Liver (tissue), 9 donors: ENCODE results near the gene DOK5. TPM values are rescaled to one million over a fixed set of nuclear protein-coding genes. Genes with fewer than 3 reads are reported as not detected.

ENCODE experiments used
- DNase-seq: peaks from one replicate; pipeline ENCODE4 v3.0.0-alpha.2; 2017; ENCODE audit warnings: low spot score
- H3K27ac ChIP-seq, 2 donors: one replicate each; pipeline ENCODE4 v1.7.0; 2013; ENCODE audit warnings: inconsistent platforms in 2 of 2, low read length in 2 of 2, control low read depth in 1 of 2, low read depth in 1 of 2, mild to moderate bottlenecking in 1 of 2
- H3K27me3 ChIP-seq, 4 donors: one replicate each; pipeline versions ENCODE4 v1.6.1 to v1.7.0; 2013; ENCODE audit warnings: low read length in 3 of 4, inconsistent platforms in 1 of 4, mild to moderate bottlenecking in 1 of 4, moderate library complexity in 1 of 4; ENCODE audit not compliant: control insufficient read depth in 4 of 4, insufficient read depth in 4 of 4
- H3K36me3 ChIP-seq, 4 donors: one replicate each; pipeline versions ENCODE4 v1.6.1 to v1.7.0; 2013; ENCODE audit warnings: low read length in 3 of 4, mild to moderate bottlenecking in 3 of 4, low read depth in 1 of 4, moderate library complexity in 1 of 4; ENCODE audit not compliant: control insufficient read depth in 4 of 4, insufficient read depth in 3 of 4
- H3K4me1 ChIP-seq, 4 donors: one replicate each; pipeline versions ENCODE4 v1.6.1 to v1.7.0; 2013; ENCODE audit warnings: low read length in 3 of 4, mild to moderate bottlenecking in 3 of 4, moderate library complexity in 1 of 4; ENCODE audit not compliant: control insufficient read depth in 4 of 4, insufficient read depth in 4 of 4
- H3K4me3 ChIP-seq, 3 donors: one replicate each; pipeline versions ENCODE4 v1.6.1 to v1.7.0; 2013; ENCODE audit warnings: low read length in 3 of 3, control low read depth in 1 of 3, low read depth in 1 of 3, mild to moderate bottlenecking in 1 of 3
- H3K9ac ChIP-seq, 2 donors: one replicate each; pipeline ENCODE4 v1.7.0; 2013; ENCODE audit warnings: low read length in 2 of 2, mild to moderate bottlenecking in 2 of 2, moderate library complexity in 2 of 2, control low read depth in 1 of 2, low read depth in 1 of 2
- H3K9me3 ChIP-seq, 4 donors: one replicate each; pipeline versions ENCODE4 v1.6.1 to v1.7.0; 2013; ENCODE audit warnings: low read length in 3 of 4; ENCODE audit not compliant: control insufficient read depth in 4 of 4
- EGR1 ChIP-seq, 2 donors: IDR thresholded peaks; 2 replicates each; pipeline ENCODE4 v1.6.1; 2016 to 2018; ENCODE audit warnings: antibody characterized with exemption in 2 of 2, low read depth in 2 of 2
- FOXA1 ChIP-seq: IDR thresholded peaks from 2 replicates; pipeline ENCODE4 v1.6.1; 2016; ENCODE audit warnings: antibody characterized with exemption
- GABPA ChIP-seq, 2 donors: IDR thresholded peaks in 1 of 2; conservative IDR thresholded peaks in 1 of 2; 2 replicates each; pipeline ENCODE4 v1.6.1; 2016; ENCODE audit warnings: antibody characterized with exemption in 2 of 2, mild to moderate bottlenecking in 1 of 2, moderate library complexity in 1 of 2
- HNF4A ChIP-seq, 2 donors: conservative IDR thresholded peaks; 2 replicates each; pipeline ENCODE4 v1.6.1; 2016; ENCODE audit warnings: antibody characterized with exemption in 2 of 2, mild to moderate bottlenecking in 2 of 2
- HNF4G ChIP-seq: IDR thresholded peaks from 2 replicates; pipeline ENCODE4 v1.6.1; 2016; ENCODE audit warnings: antibody characterized with exemption
- JUND ChIP-seq, 2 donors: IDR thresholded peaks; 2 replicates each; pipeline ENCODE4 v1.6.1; 2016; ENCODE audit warnings: antibody characterized with exemption in 2 of 2
- NR2F2 ChIP-seq: IDR thresholded peaks from 2 replicates; pipeline ENCODE4 v1.6.1; 2016; ENCODE audit warnings: antibody characterized with exemption
- RXRA ChIP-seq, 2 donors: IDR thresholded peaks; 2 replicates each; pipeline ENCODE4 v1.6.1; 2017 to 2018; ENCODE audit warnings: antibody characterized with exemption in 2 of 2, mild to moderate bottlenecking in 1 of 2
- SP1 ChIP-seq: IDR thresholded peaks from 2 replicates; pipeline ENCODE4 v1.6.1; 2018; ENCODE audit warnings: antibody characterized with exemption, mild to moderate bottlenecking
- TAF1 ChIP-seq: conservative IDR thresholded peaks from 2 replicates; pipeline ENCODE4 v1.6.1; 2016; ENCODE audit warnings: antibody characterized with exemption, mild to moderate bottlenecking
- YY1 ChIP-seq: IDR thresholded peaks from 2 replicates; pipeline ENCODE4 v1.6.1; 2016; ENCODE audit warnings: antibody characterized with exemption, mild to moderate bottlenecking
- WGBS: extraction: QIAGEN DNeasy Blood & Tissue Kit; methylation state at CpG from one replicate; pipeline ENCODE4 v1.1.7; 2013; 5-methylcytosine and 5-hydroxymethylcytosine counted together
- polyA plus RNA-seq, 2 donors: library from polyadenylated mRNA; stranded (reverse) in 1 of 2; unstranded in 1 of 2; fragments of 200-250 nt in 1 of 2; fragments of >200 nt in 1 of 2; fragmentation: Nextera tagmentation in 1 of 2; extraction: Ambion mirVana in 1 of 2; gene quantifications; one replicate each; pipeline versions ENCODE4 v1.2.1 to v1.2.3, GENCODE V29; 2013 to 2015
- total RNA-seq, 2 donors: library from RNA; depleted of rRNA; stranded (reverse); fragments of >200 nt; gene quantifications; one replicate each; pipeline ENCODE4 v1.2.3, GENCODE V29; 2014
- TF ChIP-seq, protein P1 (sequence below): fragments of 150-350 bp; IDR thresholded peaks from 2 replicates; pipeline ENCODE4 v1.5.1; 2017; ENCODE audit warnings: improper control_type of control experiment, low read depth, low read length; ENCODE audit not compliant: missing input control
- TF ChIP-seq, protein P2 (sequence below): IDR thresholded peaks from 2 replicates; pipeline ENCODE4 v1.6.1; 2016; ENCODE audit warnings: antibody characterized with exemption
- TF ChIP-seq, protein P3 (sequence below): IDR thresholded peaks from 2 replicates; pipeline ENCODE4 v1.6.1; 2016; ENCODE audit warnings: antibody characterized with exemption
- TF ChIP-seq, protein P4 (sequence below): IDR thresholded peaks from 2 replicates; pipeline ENCODE4 v1.6.1; 2016; ENCODE audit warnings: antibody characterized with exemption, mild to moderate bottlenecking
- donor health status: healthy.
- donor health status: healthy.
- donor health status: healthy.
- donor health status: healthy.
- donor health status: healthy.

Gene DOK5
- total and polyA plus RNA-seq, 4 donors: 0.05 to 0.16 (median 0.09) TPM

DNA sequence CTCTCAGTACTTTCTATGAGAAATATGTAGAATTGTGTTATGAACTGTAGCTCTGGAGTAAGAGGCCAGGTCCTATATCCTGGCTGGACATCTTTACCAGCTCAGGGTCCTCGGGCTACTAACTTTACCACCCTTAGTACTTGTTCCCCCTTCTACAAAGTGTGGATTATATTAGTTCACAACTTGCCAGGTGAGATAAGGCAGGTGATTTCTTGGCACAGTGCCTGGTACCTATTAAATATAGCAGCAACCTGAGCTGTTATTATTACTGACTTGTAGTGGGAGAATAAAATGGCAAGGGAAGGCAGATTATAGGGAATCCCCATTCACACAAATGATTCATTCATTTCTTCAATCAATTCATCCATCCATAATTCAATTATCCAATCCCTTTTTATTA, 150.1 kb downstream of the DOK5 start:
- DNase-seq: no peak
- no peaks in the 10 kb centered on the region for H3K4me1 ChIP-seq
- TF ChIP-seq TAF1 (no peak), FOXA1 (no peak), YY1 (no peak)
- TF ChIP-seq, protein P1, sequence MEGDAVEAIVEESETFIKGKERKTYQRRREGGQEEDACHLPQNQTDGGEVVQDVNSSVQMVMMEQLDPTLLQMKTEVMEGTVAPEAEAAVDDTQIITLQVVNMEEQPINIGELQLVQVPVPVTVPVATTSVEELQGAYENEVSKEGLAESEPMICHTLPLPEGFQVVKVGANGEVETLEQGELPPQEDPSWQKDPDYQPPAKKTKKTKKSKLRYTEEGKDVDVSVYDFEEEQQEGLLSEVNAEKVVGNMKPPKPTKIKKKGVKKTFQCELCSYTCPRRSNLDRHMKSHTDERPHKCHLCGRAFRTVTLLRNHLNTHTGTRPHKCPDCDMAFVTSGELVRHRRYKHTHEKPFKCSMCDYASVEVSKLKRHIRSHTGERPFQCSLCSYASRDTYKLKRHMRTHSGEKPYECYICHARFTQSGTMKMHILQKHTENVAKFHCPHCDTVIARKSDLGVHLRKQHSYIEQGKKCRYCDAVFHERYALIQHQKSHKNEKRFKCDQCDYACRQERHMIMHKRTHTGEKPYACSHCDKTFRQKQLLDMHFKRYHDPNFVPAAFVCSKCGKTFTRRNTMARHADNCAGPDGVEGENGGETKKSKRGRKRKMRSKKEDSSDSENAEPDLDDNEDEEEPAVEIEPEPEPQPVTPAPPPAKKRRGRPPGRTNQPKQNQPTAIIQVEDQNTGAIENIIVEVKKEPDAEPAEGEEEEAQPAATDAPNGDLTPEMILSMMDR: no peak
- H3K27me3 ChIP-seq: no peaks in the 10 kb centered on the region
- H3K4me3 ChIP-seq: no peak overlapping the region
- H3K9ac ChIP-seq: no peak overlapping the region
- H3K9me3 ChIP-seq: no peaks in the 10 kb centered on the region
- no peak overlapping the region for H3K27ac ChIP-seq
- H3K36me3 ChIP-seq: no peaks in the 10 kb centered on the region
- WGBS: 58% methylated on average over 1 of the region's 1 CpG

DNA sequence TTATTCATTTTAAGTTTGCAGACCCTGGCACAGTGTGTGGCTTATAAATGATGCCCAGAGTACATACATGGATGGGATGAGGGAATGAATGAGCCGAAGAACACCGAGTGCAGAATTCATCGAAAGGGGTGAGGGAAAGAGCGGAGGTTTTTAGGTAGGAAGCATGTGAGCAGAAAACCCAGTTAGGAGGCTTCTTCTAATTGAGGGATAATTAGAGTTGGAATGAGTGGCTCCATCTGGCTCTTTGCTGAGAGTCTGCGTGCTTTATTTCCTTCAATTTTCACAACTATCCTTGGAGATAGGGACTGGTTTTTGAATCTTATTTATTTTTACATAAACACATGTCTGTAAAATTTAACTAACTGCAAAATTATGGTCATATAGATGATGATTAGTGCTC, 150.7 kb downstream of the DOK5 start:
- Histone ChIP-seq H3K4me3 (no peak overlapping the region), H3K4me1 (no peaks in the 10 kb centered on the region), H3K9me3 (no peaks in the 10 kb centered on the region), H3K9ac (no peak overlapping the region), H3K27ac (no peak overlapping the region), H3K27me3 (no peaks in the 10 kb centered on the region), H3K36me3 (no peaks in the 10 kb centered on the region)
- no peak for DNase-seq
- TF ChIP-seq FOXA1 (no peak), JUND (IDR thresholded peaks at IDR 0.05) (no peak)
- TF ChIP-seq, protein P2, sequence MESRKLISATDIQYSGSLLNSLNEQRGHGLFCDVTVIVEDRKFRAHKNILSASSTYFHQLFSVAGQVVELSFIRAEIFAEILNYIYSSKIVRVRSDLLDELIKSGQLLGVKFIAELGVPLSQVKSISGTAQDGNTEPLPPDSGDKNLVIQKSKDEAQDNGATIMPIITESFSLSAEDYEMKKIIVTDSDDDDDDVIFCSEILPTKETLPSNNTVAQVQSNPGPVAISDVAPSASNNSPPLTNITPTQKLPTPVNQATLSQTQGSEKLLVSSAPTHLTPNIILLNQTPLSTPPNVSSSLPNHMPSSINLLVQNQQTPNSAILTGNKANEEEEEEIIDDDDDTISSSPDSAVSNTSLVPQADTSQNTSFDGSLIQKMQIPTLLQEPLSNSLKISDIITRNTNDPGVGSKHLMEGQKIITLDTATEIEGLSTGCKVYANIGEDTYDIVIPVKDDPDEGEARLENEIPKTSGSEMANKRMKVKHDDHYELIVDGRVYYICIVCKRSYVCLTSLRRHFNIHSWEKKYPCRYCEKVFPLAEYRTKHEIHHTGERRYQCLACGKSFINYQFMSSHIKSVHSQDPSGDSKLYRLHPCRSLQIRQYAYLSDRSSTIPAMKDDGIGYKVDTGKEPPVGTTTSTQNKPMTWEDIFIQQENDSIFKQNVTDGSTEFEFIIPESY: no peak
- 93% methylated on average over 5 of the region's 5 CpGs for WGBS

DNA sequence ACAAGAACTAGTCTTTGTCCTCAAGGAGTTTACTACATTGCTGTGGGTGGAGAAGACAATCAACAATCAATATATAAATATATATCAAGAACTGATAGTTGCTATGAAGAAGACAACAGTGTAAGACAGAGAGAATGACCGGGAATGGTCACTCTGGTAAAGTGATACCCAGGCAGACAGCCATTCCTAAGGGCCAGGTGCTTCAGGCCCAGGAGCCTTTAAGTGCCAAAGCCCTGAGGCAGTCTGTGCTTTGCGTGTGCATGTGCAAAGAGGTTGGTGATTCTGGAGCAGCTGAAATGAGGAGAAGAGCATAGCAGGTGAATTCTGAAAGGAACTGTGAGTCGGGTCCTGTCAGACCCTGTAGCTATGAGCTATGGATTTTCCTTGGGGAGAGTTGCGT, 154.2 kb downstream of the DOK5 start:
- Histone ChIP-seq H3K27ac (no peak overlapping the region), H3K9ac (no peak overlapping the region), H3K4me1 (no peaks in the 10 kb centered on the region), H3K9me3 (no peaks in the 10 kb centered on the region), H3K4me3 (no peak overlapping the region), H3K36me3 (no peaks in the 10 kb centered on the region), H3K27me3 (no peaks in the 10 kb centered on the region)
- WGBS: 86% methylated on average over 4 of the region's 4 CpGs
- DNase-seq: no peak
- TF ChIP-seq GABPA (IDR thresholded peaks at IDR 0.05 in 1 of 2, conservative IDR thresholded peaks at IDR 0.05 in 1 of 2) (no peak), FOXA1 (no peak), RXRA (IDR thresholded peaks at IDR 0.05) (no peak), SP1 (no peak), TAF1 (no peak), JUND (IDR thresholded peaks at IDR 0.05) (no peak), EGR1 (IDR thresholded peaks at IDR 0.05; ENCODE audit: low read depth in 2 of 2) (no peak), HNF4G (no peak), HNF4A (conservative IDR thresholded peaks at IDR 0.05) (no peak), NR2F2 (no peak), YY1 (no peak)
- TF ChIP-seq, protein P3, sequence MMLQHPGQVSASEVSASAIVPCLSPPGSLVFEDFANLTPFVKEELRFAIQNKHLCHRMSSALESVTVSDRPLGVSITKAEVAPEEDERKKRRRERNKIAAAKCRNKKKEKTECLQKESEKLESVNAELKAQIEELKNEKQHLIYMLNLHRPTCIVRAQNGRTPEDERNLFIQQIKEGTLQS: no peak
- TF ChIP-seq, protein P4, sequence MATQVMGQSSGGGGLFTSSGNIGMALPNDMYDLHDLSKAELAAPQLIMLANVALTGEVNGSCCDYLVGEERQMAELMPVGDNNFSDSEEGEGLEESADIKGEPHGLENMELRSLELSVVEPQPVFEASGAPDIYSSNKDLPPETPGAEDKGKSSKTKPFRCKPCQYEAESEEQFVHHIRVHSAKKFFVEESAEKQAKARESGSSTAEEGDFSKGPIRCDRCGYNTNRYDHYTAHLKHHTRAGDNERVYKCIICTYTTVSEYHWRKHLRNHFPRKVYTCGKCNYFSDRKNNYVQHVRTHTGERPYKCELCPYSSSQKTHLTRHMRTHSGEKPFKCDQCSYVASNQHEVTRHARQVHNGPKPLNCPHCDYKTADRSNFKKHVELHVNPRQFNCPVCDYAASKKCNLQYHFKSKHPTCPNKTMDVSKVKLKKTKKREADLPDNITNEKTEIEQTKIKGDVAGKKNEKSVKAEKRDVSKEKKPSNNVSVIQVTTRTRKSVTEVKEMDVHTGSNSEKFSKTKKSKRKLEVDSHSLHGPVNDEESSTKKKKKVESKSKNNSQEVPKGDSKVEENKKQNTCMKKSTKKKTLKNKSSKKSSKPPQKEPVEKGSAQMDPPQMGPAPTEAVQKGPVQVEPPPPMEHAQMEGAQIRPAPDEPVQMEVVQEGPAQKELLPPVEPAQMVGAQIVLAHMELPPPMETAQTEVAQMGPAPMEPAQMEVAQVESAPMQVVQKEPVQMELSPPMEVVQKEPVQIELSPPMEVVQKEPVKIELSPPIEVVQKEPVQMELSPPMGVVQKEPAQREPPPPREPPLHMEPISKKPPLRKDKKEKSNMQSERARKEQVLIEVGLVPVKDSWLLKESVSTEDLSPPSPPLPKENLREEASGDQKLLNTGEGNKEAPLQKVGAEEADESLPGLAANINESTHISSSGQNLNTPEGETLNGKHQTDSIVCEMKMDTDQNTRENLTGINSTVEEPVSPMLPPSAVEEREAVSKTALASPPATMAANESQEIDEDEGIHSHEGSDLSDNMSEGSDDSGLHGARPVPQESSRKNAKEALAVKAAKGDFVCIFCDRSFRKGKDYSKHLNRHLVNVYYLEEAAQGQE: no peak
- TF ChIP-seq, protein P2: no peak
- TF ChIP-seq, protein P1: no peak
